ENCODE results near the gene AURKA. TPM values are rescaled to one million over a fixed set of nuclear protein-coding genes. Genes with fewer than 3 reads are reported as not detected.

The AURKA gene
- total and polyA plus RNA-seq, 9 of the 15 experiments (the other 6 are each of a cell fraction or from before 2014, with no cell fraction given) = 72.7 to 162 (median 113) TPM

DNA sequence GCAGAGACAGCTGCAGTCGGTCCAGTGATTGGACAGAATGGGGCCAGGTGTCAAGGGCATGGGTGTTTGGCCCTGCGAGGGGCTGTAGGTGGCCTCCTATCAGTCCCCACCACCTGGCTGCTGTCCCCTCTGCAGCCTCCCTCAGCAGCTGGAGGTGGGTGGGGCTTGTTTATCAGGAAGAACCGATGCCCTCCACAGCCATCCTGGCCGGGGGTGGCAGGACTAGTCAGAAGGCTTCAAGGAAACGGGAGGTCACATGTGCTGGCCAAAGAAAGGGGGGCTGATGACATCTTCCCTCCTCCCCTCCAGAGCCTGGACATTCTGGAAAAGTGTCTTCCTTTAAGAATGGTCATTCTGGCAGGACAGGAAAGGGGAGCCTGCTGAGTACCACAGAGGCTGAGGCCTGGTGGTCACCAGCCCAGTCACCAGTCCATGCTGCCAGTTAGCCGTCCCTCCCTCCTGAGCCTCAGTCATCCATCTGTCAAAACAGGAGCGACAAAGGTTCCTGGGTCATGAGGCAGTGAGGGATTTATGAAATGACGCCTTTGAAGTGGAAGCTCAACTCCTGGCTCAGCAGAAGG, 29.1 kb downstream of the AURKA start (continued):
- TF ChIP-seq, protein P1, sequence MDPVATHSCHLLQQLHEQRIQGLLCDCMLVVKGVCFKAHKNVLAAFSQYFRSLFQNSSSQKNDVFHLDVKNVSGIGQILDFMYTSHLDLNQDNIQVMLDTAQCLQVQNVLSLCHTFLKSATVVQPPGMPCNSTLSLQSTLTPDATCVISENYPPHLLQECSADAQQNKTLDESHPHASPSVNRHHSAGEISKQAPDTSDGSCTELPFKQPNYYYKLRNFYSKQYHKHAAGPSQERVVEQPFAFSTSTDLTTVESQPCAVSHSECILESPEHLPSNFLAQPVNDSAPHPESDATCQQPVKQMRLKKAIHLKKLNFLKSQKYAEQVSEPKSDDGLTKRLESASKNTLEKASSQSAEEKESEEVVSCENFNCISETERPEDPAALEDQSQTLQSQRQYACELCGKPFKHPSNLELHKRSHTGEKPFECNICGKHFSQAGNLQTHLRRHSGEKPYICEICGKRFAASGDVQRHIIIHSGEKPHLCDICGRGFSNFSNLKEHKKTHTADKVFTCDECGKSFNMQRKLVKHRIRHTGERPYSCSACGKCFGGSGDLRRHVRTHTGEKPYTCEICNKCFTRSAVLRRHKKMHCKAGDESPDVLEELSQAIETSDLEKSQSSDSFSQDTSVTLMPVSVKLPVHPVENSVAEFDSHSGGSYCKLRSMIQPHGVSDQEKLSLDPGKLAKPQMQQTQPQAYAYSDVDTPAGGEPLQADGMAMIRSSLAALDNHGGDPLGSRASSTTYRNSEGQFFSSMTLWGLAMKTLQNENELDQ (CRISPR knock-in tag; IDR thresholded peaks at IDR 0.05; ENCODE audit: borderline replicate concordance) = no peak
- TF ChIP-seq KLF10 (CRISPR knock-in tag; IDR thresholded peaks at IDR 0.05) = no peak
- TF ChIP-seq OTX1 (CRISPR knock-in tag; IDR thresholded peaks at IDR 0.05) = no peak
- TF ChIP-seq JUNB (CRISPR knock-in tag; conservative IDR thresholded peaks at IDR 0.05) = no peak
- TF ChIP-seq KDM5B (IDR thresholded peaks at IDR 0.05; ENCODE audit: insufficient replicate concordance, low read depth, low read length) = no peak
- 0 out of 4 replicates have a peak, but pooled peaks of 1 of the 2 experiments have one; percentile 35 for TF ChIP-seq ETV6 (IDR thresholded peaks at IDR 0.05; ENCODE audit: borderline replicate concordance in 1 of 2, low read depth in 2 of 2, low read length in 1 of 2)
- TF ChIP-seq ETV6 (CRISPR knock-in tag; IDR thresholded peaks at IDR 0.05; ENCODE audit: borderline replicate concordance) = no peak
- no peak for TF ChIP-seq BDP1 (IDR thresholded peaks at IDR 0.05; ENCODE audit: insufficient read depth, insufficient read length)
- no peak for TF ChIP-seq ZNF3 (CRISPR knock-in tag; IDR thresholded peaks at IDR 0.05)
- TF ChIP-seq, protein P2, sequence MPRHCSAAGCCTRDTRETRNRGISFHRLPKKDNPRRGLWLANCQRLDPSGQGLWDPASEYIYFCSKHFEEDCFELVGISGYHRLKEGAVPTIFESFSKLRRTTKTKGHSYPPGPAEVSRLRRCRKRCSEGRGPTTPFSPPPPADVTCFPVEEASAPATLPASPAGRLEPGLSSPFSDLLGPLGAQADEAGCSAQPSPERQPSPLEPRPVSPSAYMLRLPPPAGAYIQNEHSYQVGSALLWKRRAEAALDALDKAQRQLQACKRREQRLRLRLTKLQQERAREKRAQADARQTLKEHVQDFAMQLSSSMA (CRISPR knock-in tag; IDR thresholded peaks at IDR 0.05) = no peak
- peak; percentile 92; the same call in 1 of the 2 replicates for TF ChIP-seq NCOA1 (IDR thresholded peaks at IDR 0.05; ENCODE audit: low read depth)
- no peak for TF ChIP-seq KAT7 (CRISPR knock-in tag; IDR thresholded peaks at IDR 0.05; ENCODE audit: borderline replicate concordance)
- TF ChIP-seq, protein P3, sequence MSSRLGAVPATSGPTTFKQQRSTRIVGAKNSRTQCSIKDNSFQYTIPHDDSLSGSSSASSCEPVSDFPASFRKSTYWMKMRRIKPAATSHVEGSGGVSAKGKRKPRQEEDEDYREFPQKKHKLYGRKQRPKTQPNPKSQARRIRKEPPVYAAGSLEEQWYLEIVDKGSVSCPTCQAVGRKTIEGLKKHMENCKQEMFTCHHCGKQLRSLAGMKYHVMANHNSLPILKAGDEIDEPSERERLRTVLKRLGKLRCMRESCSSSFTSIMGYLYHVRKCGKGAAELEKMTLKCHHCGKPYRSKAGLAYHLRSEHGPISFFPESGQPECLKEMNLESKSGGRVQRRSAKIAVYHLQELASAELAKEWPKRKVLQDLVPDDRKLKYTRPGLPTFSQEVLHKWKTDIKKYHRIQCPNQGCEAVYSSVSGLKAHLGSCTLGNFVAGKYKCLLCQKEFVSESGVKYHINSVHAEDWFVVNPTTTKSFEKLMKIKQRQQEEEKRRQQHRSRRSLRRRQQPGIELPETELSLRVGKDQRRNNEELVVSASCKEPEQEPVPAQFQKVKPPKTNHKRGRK (tag; IDR thresholded peaks at IDR 0.05) = no peak
- peak; percentile 87 for TF ChIP-seq HDAC3 (IDR thresholded peaks at IDR 0.05; ENCODE audit: borderline replicate concordance, partially characterized antibody)
- peak; percentile 78; the same call in 1 of the 2 replicates for TF ChIP-seq KLF1 (tag; IDR thresholded peaks at IDR 0.05)
- peak; percentile 95 for TF ChIP-seq PML (IDR thresholded peaks at IDR 0.05; ENCODE audit: low read length)
- no peak for TF ChIP-seq PURB (CRISPR knock-in tag; IDR thresholded peaks at IDR 0.05; ENCODE audit: low read depth)
- peak; percentile 80 to 87 for TF ChIP-seq MAZ (CRISPR knock-in tag; conservative IDR thresholded peaks at IDR 0.05 in 1 of 2, IDR thresholded peaks at IDR 0.05 in 1 of 2)

Measured in K562 (cell line).